ENCODE data around the gene PITPNM3. TPM values are rescaled to one million over a fixed set of nuclear protein-coding genes. Genes with fewer than 3 reads are reported as not detected.

Gene PITPNM3
- total RNA-seq, 1 donor from 2014 or later = 1.4 TPM

DNA sequence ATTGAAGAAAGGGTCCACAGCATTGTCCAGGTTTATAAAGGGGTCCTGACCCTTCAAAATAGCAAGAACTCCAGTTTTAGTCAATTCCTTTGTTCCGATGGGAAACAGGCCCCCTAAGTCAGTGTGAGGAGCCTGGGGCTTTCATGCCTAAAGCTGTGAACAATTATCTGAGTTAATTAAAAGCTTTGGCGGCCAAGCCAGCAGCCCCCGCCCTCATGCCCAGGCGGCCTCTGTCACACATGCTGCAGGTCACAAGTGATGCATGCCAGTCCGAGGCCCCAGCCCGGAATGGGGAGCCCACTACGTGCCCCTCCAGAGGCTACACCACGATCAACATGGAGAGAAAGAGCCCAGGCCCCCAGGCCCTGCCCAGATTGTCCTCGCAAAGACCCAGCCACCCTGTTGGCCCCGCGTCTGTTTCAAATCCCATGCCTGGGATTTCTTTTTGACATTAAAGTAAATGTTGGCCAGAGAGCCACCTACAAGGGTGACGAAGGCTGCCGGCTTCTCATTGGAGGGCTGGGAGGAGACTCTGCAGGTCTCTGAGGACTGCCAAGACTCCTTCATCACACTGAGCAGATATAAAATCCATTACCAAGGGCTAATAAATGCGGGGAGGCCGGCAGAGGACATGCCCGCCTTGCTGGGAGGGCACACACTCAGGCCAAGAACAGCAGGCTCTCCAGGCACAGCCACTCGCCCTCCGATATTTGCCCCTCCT lies 14.5 kb upstream of the PITPNM3 start:
- peaks cover 4% of the 10 kb centered on the region for H3K36me3 Mint-ChIP-seq (ENCODE audit: unreplicated experiment)
- H3K4me3 Mint-ChIP-seq (ENCODE audit: unreplicated experiment) = no peak overlapping the region
- H3K9me3 Mint-ChIP-seq (ENCODE audit: unreplicated experiment) = peaks cover 4% of the 10 kb centered on the region
- peaks cover 3% of the 10 kb centered on the region for H3K27me3 Mint-ChIP-seq (ENCODE audit: unreplicated experiment)
- TF ChIP-seq CTCF (IDR thresholded peaks at IDR 0.05; ENCODE audit: partially characterized antibody, unreplicated experiment) = no peak
- no peak overlapping the region for H3K27ac Mint-ChIP-seq (ENCODE audit: unreplicated experiment)
- no peak for DNase-seq
- peaks cover 22% of the 10 kb centered on the region for H3K4me1 Mint-ChIP-seq (ENCODE audit: low read depth, unreplicated experiment)

DNA sequence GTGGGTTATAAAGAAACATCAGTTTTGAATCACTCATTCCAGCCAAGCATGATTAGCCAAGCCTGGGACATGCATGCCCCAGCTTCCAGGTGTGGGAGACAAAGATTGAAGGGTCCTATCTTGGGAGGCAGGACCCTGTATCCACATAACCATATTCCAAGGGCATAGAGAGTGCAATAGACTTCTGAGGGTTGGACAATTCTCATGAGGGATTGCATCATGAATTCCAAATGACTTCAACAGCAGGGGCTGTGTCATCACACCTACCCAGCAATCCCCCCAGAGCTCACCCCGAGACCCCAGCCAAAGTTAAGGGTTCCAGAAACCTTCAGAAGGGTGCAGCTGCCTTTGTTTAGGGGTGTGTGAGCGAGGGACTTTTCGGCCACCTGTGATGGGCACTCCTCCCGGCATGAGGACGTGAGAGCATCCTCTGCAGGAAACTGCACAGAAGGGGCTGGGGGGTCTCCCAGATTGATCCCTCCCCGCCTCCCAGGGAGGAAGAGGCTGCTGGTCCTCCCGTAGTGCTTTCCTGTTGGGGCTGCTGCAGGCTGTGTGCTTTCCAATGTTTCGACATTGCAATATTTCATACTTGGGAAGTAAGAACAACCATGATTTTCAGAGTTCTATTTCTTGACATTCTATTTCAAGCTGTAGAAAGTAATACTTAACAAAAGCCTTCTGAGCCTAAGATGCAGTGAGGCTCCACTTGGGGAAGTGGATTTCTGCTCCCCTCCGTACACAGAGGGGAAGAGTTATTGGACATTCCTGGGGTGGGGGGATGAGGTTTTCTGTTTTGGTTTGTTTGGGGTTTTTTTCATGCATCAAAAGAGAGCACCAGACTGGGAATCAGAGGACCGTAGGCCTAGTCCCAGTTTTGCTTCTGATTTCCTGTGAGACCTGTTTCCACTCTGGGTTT lies 13.3 kb upstream of the PITPNM3 start:
- TF ChIP-seq CTCF (IDR thresholded peaks at IDR 0.05; ENCODE audit: partially characterized antibody, unreplicated experiment) = no peak
- Mint-ChIP-seq H3K36me3 (ENCODE audit: unreplicated experiment) (no peaks in the 10 kb centered on the region), H3K27ac (ENCODE audit: unreplicated experiment) (no peak overlapping the region), H3K4me1 (ENCODE audit: low read depth, unreplicated experiment) (peaks cover 13% of the 10 kb centered on the region), H3K9me3 (ENCODE audit: unreplicated experiment) (peaks cover 5% of the 10 kb centered on the region), H3K27me3 (ENCODE audit: unreplicated experiment) (peaks cover 3% of the 10 kb centered on the region), H3K4me3 (ENCODE audit: unreplicated experiment) (no peak overlapping the region)
- no peak for DNase-seq

DNA sequence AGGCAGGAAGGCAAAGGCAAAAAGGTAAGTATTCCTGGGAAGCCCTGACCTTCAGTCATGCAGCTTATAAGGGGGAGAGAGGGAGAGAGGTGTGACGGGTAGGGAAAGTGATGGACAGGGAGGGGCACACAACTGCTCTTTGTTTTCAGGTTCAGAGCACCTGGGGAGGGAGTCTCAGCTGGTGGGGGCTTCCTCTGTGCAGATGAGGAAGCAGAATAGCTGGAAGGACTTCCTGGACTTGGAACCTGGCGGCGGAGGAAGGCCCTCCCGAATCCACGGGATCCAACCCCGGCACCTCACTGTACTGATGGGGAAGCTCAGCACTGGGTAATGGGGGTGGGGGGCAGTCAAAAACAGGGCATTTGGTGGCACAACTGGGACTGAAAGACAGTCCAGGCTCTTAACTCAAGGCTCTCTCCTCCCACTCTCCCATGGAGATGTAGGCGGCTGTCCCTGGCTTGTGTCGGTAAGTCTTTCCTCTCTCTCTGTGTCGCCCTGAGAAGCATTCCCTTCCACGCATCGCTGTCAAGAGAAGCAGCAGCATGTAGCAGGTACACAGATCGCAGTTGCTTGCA lies 11.9 kb upstream of the PITPNM3 start:
- peaks cover 4% of the 10 kb centered on the region for H3K9me3 Mint-ChIP-seq (ENCODE audit: unreplicated experiment)
- DNase-seq = no peak
- H3K36me3 Mint-ChIP-seq (ENCODE audit: unreplicated experiment) = no peaks in the 10 kb centered on the region
- H3K4me1 Mint-ChIP-seq (ENCODE audit: low read depth, unreplicated experiment) = peaks cover 13% of the 10 kb centered on the region
- H3K27ac Mint-ChIP-seq (ENCODE audit: unreplicated experiment) = peak overlapping the region; percentile 13
- peaks cover 3% of the 10 kb centered on the region for H3K27me3 Mint-ChIP-seq (ENCODE audit: unreplicated experiment)
- no peak for TF ChIP-seq CTCF (IDR thresholded peaks at IDR 0.05; ENCODE audit: partially characterized antibody, unreplicated experiment)
- H3K4me3 Mint-ChIP-seq (ENCODE audit: unreplicated experiment) = peak overlapping the region; percentile 17

DNA sequence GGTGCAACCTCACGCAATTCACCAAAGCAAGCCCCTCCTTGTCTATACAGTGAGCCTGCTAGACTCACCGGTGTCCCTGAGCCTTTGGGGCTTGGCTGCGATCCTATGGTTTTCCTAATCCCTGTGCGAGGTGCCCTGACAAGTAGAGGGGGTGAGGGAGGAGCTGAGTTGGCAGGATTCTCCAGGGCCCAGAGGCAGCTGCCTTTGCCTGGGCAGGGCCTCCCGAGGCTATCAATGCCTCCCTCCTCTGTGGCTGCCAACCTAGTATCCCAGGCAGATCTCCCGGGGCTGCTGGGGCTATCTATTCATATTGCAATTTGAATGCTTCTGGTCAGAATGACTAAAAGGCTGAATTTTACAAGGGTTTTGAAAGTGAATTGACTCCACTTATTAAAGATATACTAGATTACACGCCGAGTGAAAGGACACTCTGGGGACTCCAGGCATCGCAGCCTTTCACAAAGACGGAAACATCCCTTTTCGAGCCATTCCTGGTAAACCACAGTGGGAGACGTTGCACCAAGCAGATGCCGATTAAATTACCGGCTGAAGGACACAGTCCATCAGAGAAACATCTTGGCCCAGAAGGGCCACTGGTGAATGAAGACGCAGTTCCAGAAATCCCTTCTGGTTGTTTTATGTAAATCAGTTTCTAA lies 11.3 kb upstream of the PITPNM3 start:
- H3K4me3 Mint-ChIP-seq (ENCODE audit: unreplicated experiment) = peak overlapping the region; percentile 17
- peaks cover 11% of the 10 kb centered on the region for H3K4me1 Mint-ChIP-seq (ENCODE audit: low read depth, unreplicated experiment)
- H3K36me3 Mint-ChIP-seq (ENCODE audit: unreplicated experiment) = no peaks in the 10 kb centered on the region

More for the DNA sequence above, 11.3 kb upstream of the PITPNM3 start:
- no peak for DNase-seq
- TF ChIP-seq CTCF (IDR thresholded peaks at IDR 0.05; ENCODE audit: partially characterized antibody, unreplicated experiment) = no peak
- H3K27ac Mint-ChIP-seq (ENCODE audit: unreplicated experiment) = peak overlapping the region; percentile 13
- peaks cover 4% of the 10 kb centered on the region for H3K9me3 Mint-ChIP-seq (ENCODE audit: unreplicated experiment)
- H3K27me3 Mint-ChIP-seq (ENCODE audit: unreplicated experiment) = peaks cover 3% of the 10 kb centered on the region
